A549 (cell line): ENCODE results near the gene SV2C. TPM values are rescaled to one million over a fixed set of nuclear protein-coding genes. Genes with fewer than 3 reads are reported as not detected.

Experiments used
- ATAC-seq, 2 experiments: fragments of 200-7000 bp in 1 of 2; fragments of >200 bp in 1 of 2; cut with Nextera tagmentation in 1 of 2; cut with Tn5 transposase in 1 of 2; 3 replicates each; pipeline versions ENCODE4 v1.8.0 to v1.9.1; 2018 to 2020; ENCODE audit warnings: mild to moderate bottlenecking in 1 of 2, moderate library complexity in 1 of 2
- CTCF ChIA-PET: fragments of 300-600 bp; sonication (Branson Sonifier 250); formaldehyde crosslinking; extraction: SDS; loops from one replicate; lab custom pipeline; 2021; ENCODE audit warnings: antibody characterized with exemption, inconsistent platforms; lab: Yijun Ruan, JAX
- POLR2A ChIA-PET: fragments of 350-600 bp; formaldehyde crosslinking; extraction: SDS; loops from one replicate; lab custom pipeline; 2021; ENCODE audit warnings: antibody characterized with exemption, inconsistent platforms; lab: Yijun Ruan, JAX
- DNase-seq, 2 experiments: peaks; one replicate each; pipeline versions ENCODE4 v3.0.0 to v3.0.0-alpha.2; 2011 to 2016; ENCODE audit warnings: low read depth in 1 of 2, low spot score in 1 of 2
- FAIRE-seq: peaks from 2 replicates; lab custom pipeline; 2011; peaks lifted over from hg19 to GRCh38; lab: Jason Lieb, UNC
- H3K27ac ChIP-seq, 2 experiments: fragments of >200 bp; sonication (Bioruptor Twin); formaldehyde crosslinking; 3 replicates each; pipeline ENCODE4 v1.5.1; 2016 to 2017
- H3K4me1 ChIP-seq: fragments of >200 bp; sonication (Bioruptor Twin); formaldehyde crosslinking; 3 replicates; pipeline ENCODE4 v1.6.1; 2016
- H3K4me2 ChIP-seq: fragments of >200 bp; sonication (Bioruptor Twin); formaldehyde crosslinking; 3 replicates; pipeline ENCODE4 v1.6.1; 2016
- H3K4me3 ChIP-seq: fragments of >200 bp; sonication (Bioruptor Twin); formaldehyde crosslinking; 3 replicates; pipeline ENCODE4 v1.5.1; 2016
- H3K9me3 ChIP-seq: fragments of >200 bp; sonication (Bioruptor Twin); formaldehyde crosslinking; 3 replicates; pipeline ENCODE4 v1.6.1; 2016
- CBX8 ChIP-seq: fragments of 200-600 bp; sonication (generic); IDR thresholded peaks from 2 replicates; pipeline ENCODE4 v1.6.1; 2016
- CTCF ChIP-seq: fragments of >200 bp; sonication (Bioruptor Twin); formaldehyde crosslinking; IDR thresholded peaks from 3 replicates; pipeline ENCODE4 v1.5.1; 2016
- EHF ChIP-seq: fragments of 250-450 bp; sonication (Bioruptor Pico); IDR thresholded peaks from 2 replicates; pipeline ENCODE4 v1.5.0; 2020; ENCODE audit warnings: mild to moderate bottlenecking
- EHMT2 ChIP-seq: fragments of 200-600 bp; sonication (generic); IDR thresholded peaks from 2 replicates; pipeline ENCODE4 v1.6.1; 2016; ENCODE audit warnings: antibody characterized with exemption, low read depth, mild to moderate bottlenecking, moderate library complexity
- EP300 ChIP-seq, 2 experiments: fragments of >200 bp; sonication (Bioruptor Twin); formaldehyde crosslinking; IDR thresholded peaks; 2 replicates in 1 of 2; 3 replicates in 1 of 2; pipeline ENCODE4 v1.6.1; 2016 to 2017
- FOSL2 ChIP-seq, 2 experiments: fragments of 450-650 bp in 1 of 2; fragments of >200 bp in 1 of 2; sonication (Bioruptor Twin) in 1 of 2; formaldehyde crosslinking; IDR thresholded peaks; 2 replicates each; pipeline versions ENCODE4 v1.5.0 to v1.6.1; 2016 to 2020; ENCODE audit warnings: mild to moderate bottlenecking in 1 of 2, moderate library complexity in 1 of 2
- FOXS1 ChIP-seq: fragments of 250-450 bp; sonication (Bioruptor Pico); IDR thresholded peaks from 2 replicates; pipeline ENCODE4 v1.5.0; 2020; ENCODE audit warnings: mild to moderate bottlenecking, moderate library complexity
- HES2 ChIP-seq: fragments of >200 bp; sonication (Bioruptor Twin); formaldehyde crosslinking; IDR thresholded peaks from 2 replicates; pipeline ENCODE4 v1.6.1; 2016
- HOXA7 ChIP-seq: fragments of 250-450 bp; sonication (Bioruptor Pico); IDR thresholded peaks from 2 replicates; pipeline ENCODE4 v1.5.0; 2020; ENCODE audit warnings: mild to moderate bottlenecking, moderate library complexity
- HOXB13 ChIP-seq: fragments of 250-450 bp; sonication (Bioruptor Pico); IDR thresholded peaks from 2 replicates; pipeline ENCODE4 v1.5.0; 2020; ENCODE audit warnings: low read depth, mild to moderate bottlenecking, moderate library complexity
- JUNB ChIP-seq: fragments of >200 bp; sonication (Bioruptor Twin); formaldehyde crosslinking; IDR thresholded peaks from 2 replicates; pipeline ENCODE4 v1.6.1; 2016
- KDM5A ChIP-seq: fragments of 200-600 bp; sonication (generic); IDR thresholded peaks from 2 replicates; pipeline ENCODE4 v1.6.1; 2016; ENCODE audit warnings: antibody characterized with exemption, mild to moderate bottlenecking
- MAZ ChIP-seq: fragments of 150-350 bp; IDR thresholded peaks from 2 replicates; pipeline ENCODE4 v1.6.1; 2014; ENCODE audit warnings: antibody characterized with exemption, low read depth, low read length, borderline replicate concordance
- NFE2L2 ChIP-seq: fragments of 150-350 bp; conservative IDR thresholded peaks from 2 replicates; pipeline ENCODE4 v1.6.1; 2014; ENCODE audit warnings: low read length
- NPAS2 ChIP-seq: fragments of 250-450 bp; sonication (Bioruptor Pico); IDR thresholded peaks from 2 replicates; pipeline ENCODE4 v1.8.0; 2022; ENCODE audit warnings: mild to moderate bottlenecking, moderate library complexity, borderline replicate concordance
- POLR2AphosphoS2 ChIP-seq: conservative IDR thresholded peaks from 2 replicates; pipeline ENCODE4 v1.6.1; 2012; ENCODE audit warnings: low read length, improper control_type of control experiment, inconsistent platforms
- RARB ChIP-seq: fragments of 250-450 bp; sonication (Bioruptor Pico); IDR thresholded peaks from 2 replicates; pipeline ENCODE4 v1.8.0; 2021; ENCODE audit warnings: mild to moderate bottlenecking, moderate library complexity
- SREBF2 ChIP-seq: fragments of 450-650 bp; IDR thresholded peaks from 2 replicates; pipeline ENCODE4 v1.6.1; 2014; ENCODE audit warnings: mild to moderate bottlenecking, moderate library complexity
- TFCP2L1 ChIP-seq: fragments of 250-450 bp; sonication (Bioruptor Pico); IDR thresholded peaks from 2 replicates; pipeline ENCODE4 v1.5.0; 2021; ENCODE audit warnings: mild to moderate bottlenecking
- TP53 ChIP-seq: fragments of 250-450 bp; sonication (Bioruptor Pico); IDR thresholded peaks from 2 replicates; pipeline ENCODE4 v1.5.0; 2021; ENCODE audit warnings: mild to moderate bottlenecking, moderate library complexity
- USF2 ChIP-seq: fragments of 450-650 bp; IDR thresholded peaks from 2 replicates; pipeline ENCODE4 v1.6.1; 2014; ENCODE audit warnings: antibody characterized with exemption
- ZFP36 ChIP-seq: fragments of 450-650 bp; IDR thresholded peaks from 2 replicates; pipeline ENCODE4 v1.6.1; 2014; ENCODE audit warnings: borderline replicate concordance; ENCODE audit not compliant: partially characterized antibody
- ZNF302 ChIP-seq: fragments of 250-450 bp; sonication (Bioruptor Pico); IDR thresholded peaks from 2 replicates; pipeline ENCODE4 v1.9.0; 2021; ENCODE audit warnings: inconsistent platforms, mild to moderate bottlenecking, moderate library complexity
- whole genome bisulfite sequencing: methylation state at CpG from one replicate; pipeline ENCODE4 v1.1.6; 2017; ENCODE audit errors: missing lambda C conversion rate; 5-methylcytosine and 5-hydroxymethylcytosine counted together
- polyA plus RNA-seq, 4 experiments: library from polyadenylated mRNA; depleted of rRNA in 3 of 4; stranded (reverse); fragments of >200 nt; fragmentation: RNase III in 1 of 4; extraction: RNeasy Plus Mini Kit Qiagen cat#74134 plus additional on column Dnase treatment in 1 of 4; gene quantifications; 2 replicates in 3 of 4; 3 replicates in 1 of 4; pipeline ENCODE4 v1.2.3, GENCODE V29; 2011 to 2017
- TF ChIP-seq, protein P1 (sequence below): fragments of 200-600 bp; sonication (generic); IDR thresholded peaks from 2 replicates; pipeline ENCODE4 v1.6.1; 2016; ENCODE audit warnings: antibody characterized with exemption, mild to moderate bottlenecking, moderate library complexity

The SV2C gene
- polyA plus RNA-seq, 2 of the 4 experiments (the other 2 are of a cell fraction): not detected

GRCh38 chr5:76305775-76306174, 222.6 kb downstream of the SV2C start:
- no peak for DNase-seq
- WGBS: 39% methylated on average over 1 of the region's 1 CpG
- no peak overlapping the region for H3K4me2 ChIP-seq
- no peaks in the 10 kb centered on the region for H3K9me3 ChIP-seq
- ChIA-PET CTCF (interaction anchor here (0.6 to 1.7 kb wide), 2 partner anchors 12 to 76 kb away, joined by 3 to 7 read pairs; no protein-coding TSS in a partner anchor), POLR2A (no interaction called here)
- no peak overlapping the region for H3K4me3 ChIP-seq
- no peak overlapping the region for H3K27ac ChIP-seq
- H3K4me1 ChIP-seq: no peaks in the 10 kb centered on the region
- TF ChIP-seq TFCP2L1 (CRISPR knock-in tag) (no peak), FOXS1 (no peak)
- TF ChIP-seq, all 56 proteins: peak for 0
- FAIRE-seq: no peak
- no peak for ATAC-seq

- CTCF ChIA-PET: interaction anchor here (0.7 to 1.3 kb wide), 3 partner anchors 18 to 317 kb away, joined by 3 to 4 read pairs (median 4); no protein-coding TSS in a partner anchor
- DNase-seq: no peak
- Histone ChIP-seq H3K4me2 (no peak overlapping the region), H3K4me3 (no peak overlapping the region)
- FAIRE-seq: no peak
- ATAC-seq: no peak
- no peak for TF ChIP-seq FOSL2 (IDR thresholded peaks at IDR 0.05)
- no peak for TF ChIP-seq FOSL2 (CRISPR knock-in tag; IDR thresholded peaks at IDR 0.05)
- TF ChIP-seq HES2: no peak
- no peak for TF ChIP-seq JUNB
- TF ChIP-seq, protein P1, sequence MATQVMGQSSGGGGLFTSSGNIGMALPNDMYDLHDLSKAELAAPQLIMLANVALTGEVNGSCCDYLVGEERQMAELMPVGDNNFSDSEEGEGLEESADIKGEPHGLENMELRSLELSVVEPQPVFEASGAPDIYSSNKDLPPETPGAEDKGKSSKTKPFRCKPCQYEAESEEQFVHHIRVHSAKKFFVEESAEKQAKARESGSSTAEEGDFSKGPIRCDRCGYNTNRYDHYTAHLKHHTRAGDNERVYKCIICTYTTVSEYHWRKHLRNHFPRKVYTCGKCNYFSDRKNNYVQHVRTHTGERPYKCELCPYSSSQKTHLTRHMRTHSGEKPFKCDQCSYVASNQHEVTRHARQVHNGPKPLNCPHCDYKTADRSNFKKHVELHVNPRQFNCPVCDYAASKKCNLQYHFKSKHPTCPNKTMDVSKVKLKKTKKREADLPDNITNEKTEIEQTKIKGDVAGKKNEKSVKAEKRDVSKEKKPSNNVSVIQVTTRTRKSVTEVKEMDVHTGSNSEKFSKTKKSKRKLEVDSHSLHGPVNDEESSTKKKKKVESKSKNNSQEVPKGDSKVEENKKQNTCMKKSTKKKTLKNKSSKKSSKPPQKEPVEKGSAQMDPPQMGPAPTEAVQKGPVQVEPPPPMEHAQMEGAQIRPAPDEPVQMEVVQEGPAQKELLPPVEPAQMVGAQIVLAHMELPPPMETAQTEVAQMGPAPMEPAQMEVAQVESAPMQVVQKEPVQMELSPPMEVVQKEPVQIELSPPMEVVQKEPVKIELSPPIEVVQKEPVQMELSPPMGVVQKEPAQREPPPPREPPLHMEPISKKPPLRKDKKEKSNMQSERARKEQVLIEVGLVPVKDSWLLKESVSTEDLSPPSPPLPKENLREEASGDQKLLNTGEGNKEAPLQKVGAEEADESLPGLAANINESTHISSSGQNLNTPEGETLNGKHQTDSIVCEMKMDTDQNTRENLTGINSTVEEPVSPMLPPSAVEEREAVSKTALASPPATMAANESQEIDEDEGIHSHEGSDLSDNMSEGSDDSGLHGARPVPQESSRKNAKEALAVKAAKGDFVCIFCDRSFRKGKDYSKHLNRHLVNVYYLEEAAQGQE: no peak
- no peak for TF ChIP-seq EP300 (IDR thresholded peaks at IDR 0.05)
- TF ChIP-seq KDM5A: no peak
- TF ChIP-seq, all 56 proteins: peak for 0
- POLR2A ChIA-PET: no interaction called here
- H3K27ac ChIP-seq: no peak overlapping the region
- no peaks in the 10 kb centered on the region for H3K4me1 ChIP-seq
- H3K9me3 ChIP-seq: no peaks in the 10 kb centered on the region
- WGBS: 47% methylated on average over 1 of the region's 1 CpG
Observed at GRCh38 chr5:76310208-76310607, 227.0 kb downstream of the SV2C start.

- 51% methylated on average over 4 of the region's 4 CpGs for WGBS
- POLR2A ChIA-PET: no interaction called here
Observed at GRCh38 chr5:76312783-76313182, 229.6 kb downstream of the SV2C start.

More at GRCh38 chr5:76312783-76313182, 229.6 kb downstream of the SV2C start:
- no peak overlapping the region for H3K27ac ChIP-seq
- no peak overlapping the region for H3K4me3 ChIP-seq
- DNase-seq (no peak), ATAC-seq (no peak), FAIRE-seq (no peak)
- no peak for TF ChIP-seq CTCF
- TF ChIP-seq RARB (CRISPR knock-in tag): no peak
- no peak for TF ChIP-seq MAZ
- no peak for TF ChIP-seq EP300 (IDR thresholded peaks at IDR 0.05)
- no peak for TF ChIP-seq SREBF2
- TF ChIP-seq ZFP36: no peak
- no peak for TF ChIP-seq ZNF302 (CRISPR knock-in tag)
- TF ChIP-seq NFE2L2: no peak
- TF ChIP-seq NPAS2 (CRISPR knock-in tag): no peak
- TF ChIP-seq TP53 (CRISPR knock-in tag): no peak
- TF ChIP-seq HOXB13 (CRISPR knock-in tag): no peak
- no peak for TF ChIP-seq EHMT2
- no peak for TF ChIP-seq USF2
- no peak for TF ChIP-seq CBX8
- no peak for TF ChIP-seq EHF (CRISPR knock-in tag)
- no peak for TF ChIP-seq HOXA7 (CRISPR knock-in tag)
- no peak for TF ChIP-seq POLR2AphosphoS2
- CTCF ChIA-PET: no interaction called here
- no peaks in the 10 kb centered on the region for H3K4me1 ChIP-seq
- no peak overlapping the region for H3K4me2 ChIP-seq
- H3K9me3 ChIP-seq: no peaks in the 10 kb centered on the region
